ENCODE data around the gene EMID1. TPM values are rescaled to one million over a fixed set of nuclear protein-coding genes. Genes with fewer than 3 reads are reported as not detected.

The EMID1 gene
- polyA plus RNA-seq, 1 donor (not counting 4 experiments of a cell fraction or from before 2014, with no cell fraction given): not detected

GRCh38 chr22:29201782-29202181, 3.9 kb upstream of the EMID1 start:
- no peak overlapping the region for H3K4me3 ChIP-seq (ENCODE audit: control insufficient read depth in 2 of 3, extremely low read depth in 1 of 3, insufficient read depth in 2 of 3, low read depth in 1 of 3, low read length in 3 of 3)
- no peaks in the 10 kb centered on the region for H3K79me2 ChIP-seq (ENCODE audit: control insufficient read depth, insufficient read depth, low read length)
- TF ChIP-seq, protein P1, sequence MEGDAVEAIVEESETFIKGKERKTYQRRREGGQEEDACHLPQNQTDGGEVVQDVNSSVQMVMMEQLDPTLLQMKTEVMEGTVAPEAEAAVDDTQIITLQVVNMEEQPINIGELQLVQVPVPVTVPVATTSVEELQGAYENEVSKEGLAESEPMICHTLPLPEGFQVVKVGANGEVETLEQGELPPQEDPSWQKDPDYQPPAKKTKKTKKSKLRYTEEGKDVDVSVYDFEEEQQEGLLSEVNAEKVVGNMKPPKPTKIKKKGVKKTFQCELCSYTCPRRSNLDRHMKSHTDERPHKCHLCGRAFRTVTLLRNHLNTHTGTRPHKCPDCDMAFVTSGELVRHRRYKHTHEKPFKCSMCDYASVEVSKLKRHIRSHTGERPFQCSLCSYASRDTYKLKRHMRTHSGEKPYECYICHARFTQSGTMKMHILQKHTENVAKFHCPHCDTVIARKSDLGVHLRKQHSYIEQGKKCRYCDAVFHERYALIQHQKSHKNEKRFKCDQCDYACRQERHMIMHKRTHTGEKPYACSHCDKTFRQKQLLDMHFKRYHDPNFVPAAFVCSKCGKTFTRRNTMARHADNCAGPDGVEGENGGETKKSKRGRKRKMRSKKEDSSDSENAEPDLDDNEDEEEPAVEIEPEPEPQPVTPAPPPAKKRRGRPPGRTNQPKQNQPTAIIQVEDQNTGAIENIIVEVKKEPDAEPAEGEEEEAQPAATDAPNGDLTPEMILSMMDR (optimal IDR thresholded peaks at IDR 0.05 in 1 of 3, IDR thresholded peaks at IDR 0.05 in 1 of 3, conservative IDR thresholded peaks at IDR 0.05 in 1 of 3; ENCODE audit: extremely low read depth in 1 of 3, insufficient read depth in 2 of 3, low read length in 3 of 3): no peak
- TF ChIP-seq EZH2 (IDR thresholded peaks at IDR 0.05; ENCODE audit: low read length): no peak
- H3K4me2 ChIP-seq (ENCODE audit: control insufficient read depth, extremely low read depth, insufficient read depth, low read depth, low read length): no peak overlapping the region
- dilution Hi-C loops (cut with MboI; ENCODE audit: extremely low pct_ligation_motif_present, low sequenced_read_pairs): no loop called here
- no peak overlapping the region for H2AFZ ChIP-seq (ENCODE audit: control insufficient read depth, low read length)
- no peak for FAIRE-seq
- no peak for DNase-seq (ENCODE audit: low read depth, low spot score)
- H3K4me1 ChIP-seq (ENCODE audit: control insufficient read depth, extremely low read depth, insufficient read depth, low read length): no peaks in the 10 kb centered on the region
- no peaks in the 10 kb centered on the region for H3K9me3 ChIP-seq (ENCODE audit: control insufficient read depth, low read depth, low read length)
- no peaks in the 10 kb centered on the region for H3K9me1 ChIP-seq (ENCODE audit: control insufficient read depth, extremely low read depth, insufficient read depth, low read length)
- H3K27me3 ChIP-seq (ENCODE audit: control insufficient read depth, extremely low read depth, insufficient read depth, low read length): peaks cover 28% of the 10 kb centered on the region
- H3K27ac ChIP-seq (ENCODE audit: control insufficient read depth, insufficient read depth, low read length): no peak overlapping the region
- no peak overlapping the region for H3K9ac ChIP-seq (ENCODE audit: control insufficient read depth, extremely low read depth, insufficient read depth, low read length)
- H3K36me3 ChIP-seq (ENCODE audit: control insufficient read depth in 2 of 2, extremely low read depth in 1 of 2, insufficient read depth in 2 of 2, low read length in 2 of 2): no peaks in the 10 kb centered on the region
- no peaks in the 10 kb centered on the region for H4K20me1 ChIP-seq (ENCODE audit: control insufficient read depth, extremely low read depth, insufficient read depth, low read length)

- FAIRE-seq (no peak), DNase-seq (ENCODE audit: low read depth, low spot score) (no peak)
- Histone ChIP-seq H3K4me3 (ENCODE audit: control insufficient read depth in 2 of 3, extremely low read depth in 1 of 3, insufficient read depth in 2 of 3, low read depth in 1 of 3, low read length in 3 of 3) (no peak overlapping the region), H3K27ac (ENCODE audit: control insufficient read depth, insufficient read depth, low read length) (no peak overlapping the region), H2AFZ (ENCODE audit: control insufficient read depth, low read length) (no peak overlapping the region), H3K9ac (ENCODE audit: control insufficient read depth, extremely low read depth, insufficient read depth, low read length) (no peak overlapping the region), H3K9me3 (ENCODE audit: control insufficient read depth, low read depth, low read length) (no peaks in the 10 kb centered on the region), H3K9me1 (ENCODE audit: control insufficient read depth, extremely low read depth, insufficient read depth, low read length) (no peaks in the 10 kb centered on the region), H3K4me2 (ENCODE audit: control insufficient read depth, extremely low read depth, insufficient read depth, low read depth, low read length) (no peak overlapping the region), H3K36me3 (ENCODE audit: control insufficient read depth in 2 of 2, extremely low read depth in 1 of 2, insufficient read depth in 2 of 2, low read length in 2 of 2) (no peaks in the 10 kb centered on the region), H4K20me1 (ENCODE audit: control insufficient read depth, extremely low read depth, insufficient read depth, low read length) (no peaks in the 10 kb centered on the region), H3K4me1 (ENCODE audit: control insufficient read depth, extremely low read depth, insufficient read depth, low read length) (no peaks in the 10 kb centered on the region), H3K79me2 (ENCODE audit: control insufficient read depth, insufficient read depth, low read length) (no peaks in the 10 kb centered on the region), H3K27me3 (ENCODE audit: control insufficient read depth, extremely low read depth, insufficient read depth, low read length) (peaks cover 35% of the 10 kb centered on the region)
- dilution Hi-C loops (cut with MboI; ENCODE audit: extremely low pct_ligation_motif_present, low sequenced_read_pairs): no loop called here
- TF ChIP-seq, protein P1 (optimal IDR thresholded peaks at IDR 0.05 in 1 of 3, IDR thresholded peaks at IDR 0.05 in 1 of 3, conservative IDR thresholded peaks at IDR 0.05 in 1 of 3; ENCODE audit: extremely low read depth in 1 of 3, insufficient read depth in 2 of 3, low read length in 3 of 3): peak; percentile 37 to 64 (median 50)
- TF ChIP-seq EZH2 (IDR thresholded peaks at IDR 0.05; ENCODE audit: low read length): no peak
These were observed 3.2 kb upstream of the EMID1 start for GRCh38 chr22:29202212-29203192.

All from keratinocyte (primary cell).